Central memory CD8-positive, alpha-beta T cell (primary cell): ENCODE data around the gene DPYD.

Experiments used
- ATAC-seq: fragments of 150-1000 bp; cut with Tn5 transposase; replicated peaks from 2 replicates; pipeline ENCODE4 v1.10.0; 2022; ENCODE audit warnings: mild to moderate bottlenecking, moderate FRiP score, moderate number of reproducible peaks; ENCODE audit not compliant: poor library complexity, severe bottlenecking; ENCODE audit errors: extremely low read depth
- DNase-seq, 2 donors: peaks; one replicate each; pipeline ENCODE4 v3.0.0; 2021; ENCODE audit warnings: low spot score in 2 of 2
- H3K27ac Mint-ChIP-seq: one replicate; pipeline ENCODE4 v1.8.0; 2022; ENCODE audit warnings: low read depth, mild to moderate bottlenecking, moderate library complexity, mixed read lengths
- H3K27me3 Mint-ChIP-seq: one replicate; pipeline ENCODE4 v1.8.0; 2022; ENCODE audit warnings: mixed read lengths
- H3K36me3 Mint-ChIP-seq: one replicate; pipeline ENCODE4 v1.8.0; 2022; ENCODE audit warnings: mild to moderate bottlenecking, moderate library complexity, mixed read lengths; ENCODE audit not compliant: insufficient read depth
- H3K4me1 Mint-ChIP-seq: one replicate; pipeline ENCODE4 v1.8.0; 2022; ENCODE audit warnings: mixed read lengths
- H3K4me3 Mint-ChIP-seq: one replicate; pipeline ENCODE4 v1.8.0; 2022; ENCODE audit warnings: mild to moderate bottlenecking, moderate library complexity, mixed read lengths
- H3K9me3 Mint-ChIP-seq: one replicate; pipeline ENCODE4 v1.8.0; 2022; ENCODE audit warnings: mixed read lengths

DPYD gene

DNA sequence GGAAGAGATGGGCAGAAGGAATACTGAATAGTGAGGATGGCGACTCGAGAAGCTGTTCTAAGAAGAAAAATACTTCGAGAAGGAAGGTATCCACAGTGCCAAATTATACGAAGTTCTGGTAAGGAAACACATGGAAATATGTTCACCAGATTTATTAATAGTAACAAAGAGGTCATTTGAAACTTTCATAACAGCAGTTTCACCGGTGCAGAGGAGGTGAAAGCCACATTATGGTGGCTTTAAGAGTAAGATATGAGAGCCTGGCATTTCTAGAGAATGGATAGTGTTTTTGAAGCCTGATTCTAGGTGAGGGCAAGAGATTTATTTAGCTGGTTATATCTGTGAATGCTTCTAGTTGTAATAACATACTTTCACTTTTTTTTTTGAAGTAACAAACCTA lies 56.2 kb downstream of the DPYD start:
- H3K4me1 Mint-ChIP-seq, result peaks cover 31% of the 10 kb centered on the region
- DNase-seq (no peak), ATAC-seq (no peak)
- H3K36me3 Mint-ChIP-seq, result no peaks in the 10 kb centered on the region
- H3K27ac Mint-ChIP-seq, result no peak overlapping the region
- no peaks in the 10 kb centered on the region for H3K9me3 Mint-ChIP-seq
- no peaks in the 10 kb centered on the region for H3K27me3 Mint-ChIP-seq
- H3K4me3 Mint-ChIP-seq, result no peak overlapping the region

DNA sequence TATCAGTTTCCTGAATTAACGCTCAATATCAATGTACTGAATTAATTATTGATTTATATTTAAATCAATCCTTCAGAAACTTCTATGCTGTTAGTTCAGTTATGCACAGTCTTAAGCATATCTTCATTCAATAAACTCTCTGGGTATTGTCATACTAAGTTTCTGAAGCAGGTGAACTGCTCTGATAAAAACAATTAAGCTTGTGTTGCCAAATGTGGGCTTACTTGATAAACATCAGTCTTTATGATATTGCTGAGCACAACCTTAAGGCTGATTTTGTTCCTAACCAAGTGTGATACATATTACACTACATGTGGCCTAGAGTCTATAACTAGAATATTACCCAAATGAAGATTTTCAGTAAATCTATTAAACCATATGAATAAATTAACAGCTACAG lies 67.6 kb downstream of the DPYD start:
- no peaks in the 10 kb centered on the region for H3K27me3 Mint-ChIP-seq
- no peak overlapping the region for H3K27ac Mint-ChIP-seq
- ATAC-seq, result no peak
- peaks cover 1% of the 10 kb centered on the region for H3K36me3 Mint-ChIP-seq
- H3K4me1 Mint-ChIP-seq, result peaks cover 24% of the 10 kb centered on the region
- no peak overlapping the region for H3K4me3 Mint-ChIP-seq
- H3K9me3 Mint-ChIP-seq, result no peaks in the 10 kb centered on the region
- no peak for DNase-seq

DNA sequence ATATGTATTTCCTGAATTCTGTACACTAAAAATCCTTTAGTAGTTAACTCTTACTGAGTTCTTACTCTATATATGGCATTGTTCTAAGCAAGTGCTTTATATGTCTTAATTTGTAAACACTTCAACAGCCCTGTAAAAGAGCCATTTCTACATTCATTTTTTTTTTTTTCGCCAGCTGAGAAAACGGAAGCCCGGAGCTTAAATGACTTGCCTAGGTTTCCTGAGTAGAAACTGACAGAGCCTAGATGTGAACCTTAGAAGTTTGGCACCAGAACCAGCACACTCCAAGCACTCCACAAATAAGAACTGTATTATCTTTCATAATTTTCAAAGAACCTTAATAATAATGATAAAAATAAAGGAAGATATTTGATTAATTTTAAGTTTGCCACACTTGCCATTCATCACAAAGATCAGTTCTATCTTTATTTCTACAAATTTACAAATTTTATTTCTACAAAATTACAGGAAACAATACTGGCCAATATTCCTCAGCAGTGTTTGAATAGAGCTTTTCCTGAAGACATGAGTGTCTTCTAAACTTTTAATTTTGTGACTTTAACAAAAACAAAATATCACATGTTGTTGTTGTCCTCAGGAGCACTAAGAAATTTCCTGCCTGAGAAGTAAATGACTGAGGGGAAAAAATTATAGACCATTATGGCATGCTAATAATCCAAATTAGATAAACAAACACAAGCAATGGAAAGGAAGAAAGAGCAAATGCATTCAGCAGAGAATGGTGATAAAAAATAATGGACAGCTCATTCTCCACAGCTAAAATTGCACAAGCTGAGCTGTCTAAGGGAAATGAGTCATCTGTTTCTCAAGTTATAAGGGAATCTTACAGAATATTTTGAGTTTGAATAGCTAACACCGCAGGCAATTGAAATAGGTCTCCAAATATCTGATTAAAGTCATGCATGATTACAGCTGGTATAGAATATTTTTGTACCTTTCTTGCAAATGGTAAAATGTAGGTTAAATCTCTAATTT lies 71.2 kb downstream of the DPYD start:
- peaks cover 9% of the 10 kb centered on the region for H3K4me1 Mint-ChIP-seq
- H3K36me3 Mint-ChIP-seq, result peaks cover 1% of the 10 kb centered on the region
- no peak overlapping the region for H3K27ac Mint-ChIP-seq
- H3K4me3 Mint-ChIP-seq, result no peak overlapping the region
- H3K9me3 Mint-ChIP-seq, result no peaks in the 10 kb centered on the region
- ATAC-seq (no peak), DNase-seq (no peak)
- no peaks in the 10 kb centered on the region for H3K27me3 Mint-ChIP-seq

GRCh38 chr1:97845805-97846204 lies 75.0 kb downstream of the DPYD start:
- Mint-ChIP-seq H3K27me3 (no peaks in the 10 kb centered on the region), H3K27ac (no peak overlapping the region), H3K4me3 (no peak overlapping the region), H3K4me1 (peaks cover 12% of the 10 kb centered on the region), H3K36me3 (peaks cover 1% of the 10 kb centered on the region), H3K9me3 (no peaks in the 10 kb centered on the region)
- no peak for DNase-seq
- no peak for ATAC-seq

DNA sequence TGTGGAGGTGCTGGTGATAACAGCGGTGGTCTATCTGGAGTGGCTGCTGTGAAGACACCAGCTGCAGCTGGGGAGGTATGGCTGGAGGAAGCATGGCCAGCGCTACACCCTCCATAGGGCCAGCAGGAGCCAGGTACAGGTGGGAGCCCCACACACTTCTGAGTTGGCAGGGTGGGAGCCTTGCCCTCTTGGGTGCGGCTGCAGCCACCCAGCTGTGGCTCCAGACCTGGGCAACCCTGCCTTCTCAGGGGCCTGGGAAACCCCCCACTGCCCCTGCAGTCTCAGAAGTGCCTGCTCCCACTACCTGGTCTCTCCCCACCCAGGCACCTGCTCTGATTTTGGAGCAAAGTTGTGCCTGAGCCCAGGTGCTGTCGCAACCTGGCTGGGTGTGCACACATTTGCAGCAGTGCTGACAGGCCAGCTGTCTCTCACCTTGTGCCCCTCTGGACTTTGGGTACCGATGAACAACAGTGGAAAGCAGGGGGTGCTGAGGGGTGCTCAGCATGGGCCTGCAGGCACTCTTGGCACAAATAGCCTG lies 76.2 kb downstream of the DPYD start:
- no peak for ATAC-seq

DNA sequence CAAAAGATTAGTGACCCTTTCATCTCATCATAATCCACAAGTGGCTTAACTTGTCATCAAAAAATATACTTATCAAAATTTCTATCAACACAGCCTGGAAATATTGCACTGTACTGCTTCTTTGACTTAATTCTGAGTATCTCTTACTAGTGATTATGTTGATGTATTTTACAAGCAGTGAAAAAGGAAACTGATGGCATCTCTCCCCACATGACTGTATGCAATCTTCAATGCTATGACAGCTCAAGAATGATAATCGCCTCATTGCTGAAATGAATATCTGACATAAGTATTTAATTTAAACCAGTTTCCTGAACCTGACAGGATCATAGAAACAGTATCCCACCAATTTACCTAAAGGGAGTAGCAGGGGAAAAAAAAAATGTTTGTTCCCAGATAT lies 79.5 kb downstream of the DPYD start:
- ATAC-seq, result no peak
- H3K27me3 Mint-ChIP-seq, result no peaks in the 10 kb centered on the region
- no peak overlapping the region for H3K27ac Mint-ChIP-seq
- H3K36me3 Mint-ChIP-seq, result no peaks in the 10 kb centered on the region
- no peak overlapping the region for H3K4me3 Mint-ChIP-seq
- no peaks in the 10 kb centered on the region for H3K9me3 Mint-ChIP-seq
- DNase-seq, result no peak
- peaks cover 6% of the 10 kb centered on the region for H3K4me1 Mint-ChIP-seq

More for the DNA sequence above, 76.2 kb downstream of the DPYD start:
- Mint-ChIP-seq H3K27ac (no peak overlapping the region), H3K27me3 (no peaks in the 10 kb centered on the region), H3K9me3 (no peaks in the 10 kb centered on the region), H3K36me3 (no peaks in the 10 kb centered on the region), H3K4me1 (peaks cover 7% of the 10 kb centered on the region), H3K4me3 (no peak overlapping the region)
- no peak for DNase-seq

- Mint-ChIP-seq H3K27ac (no peak overlapping the region), H3K4me3 (no peak overlapping the region), H3K4me1 (no peaks in the 10 kb centered on the region), H3K9me3 (no peaks in the 10 kb centered on the region), H3K36me3 (no peaks in the 10 kb centered on the region), H3K27me3 (no peaks in the 10 kb centered on the region)
- DNase-seq (no peak), ATAC-seq (no peak)
Measured at GRCh38 chr1:97837161-97837560, 83.7 kb downstream of the DPYD start.

DNA sequence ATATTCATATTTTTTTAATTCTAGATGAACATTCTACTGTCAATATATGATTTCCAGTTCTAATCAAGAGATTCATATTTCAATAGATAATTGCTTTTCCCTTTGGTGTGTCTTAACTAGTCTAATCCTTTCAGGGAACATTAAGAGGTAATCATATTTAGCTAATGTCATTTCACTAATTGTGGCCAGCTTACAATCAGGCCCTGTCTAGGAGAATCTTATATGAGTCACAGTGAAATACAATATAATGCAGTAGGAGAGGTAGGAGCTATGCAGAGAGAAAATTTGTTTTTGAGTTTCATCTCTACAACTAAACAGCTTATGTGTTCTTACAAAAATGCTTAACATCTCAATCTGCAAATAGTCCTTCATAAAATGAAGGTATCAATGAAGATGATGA lies 85.9 kb downstream of the DPYD start:
- Mint-ChIP-seq H3K4me3 (no peak overlapping the region), H3K27ac (no peak overlapping the region), H3K36me3 (no peaks in the 10 kb centered on the region), H3K27me3 (no peaks in the 10 kb centered on the region), H3K9me3 (no peaks in the 10 kb centered on the region), H3K4me1 (no peaks in the 10 kb centered on the region)
- ATAC-seq (no peak), DNase-seq (no peak)

- no peak overlapping the region for H3K27ac Mint-ChIP-seq
- no peaks in the 10 kb centered on the region for H3K9me3 Mint-ChIP-seq
- ATAC-seq, result no peak
- no peaks in the 10 kb centered on the region for H3K27me3 Mint-ChIP-seq
- H3K36me3 Mint-ChIP-seq, result no peaks in the 10 kb centered on the region
- no peak for DNase-seq
- H3K4me1 Mint-ChIP-seq, result no peaks in the 10 kb centered on the region
- H3K4me3 Mint-ChIP-seq, result no peak overlapping the region
Measured at GRCh38 chr1:97833881-97834280, 87.0 kb downstream of the DPYD start.

- no peak for ATAC-seq
- DNase-seq, result no peak
- Mint-ChIP-seq H3K36me3 (no peaks in the 10 kb centered on the region), H3K4me3 (no peak overlapping the region), H3K4me1 (no peaks in the 10 kb centered on the region), H3K9me3 (no peaks in the 10 kb centered on the region), H3K27me3 (no peaks in the 10 kb centered on the region), H3K27ac (no peak overlapping the region)
Measured at GRCh38 chr1:97832481-97832880, 88.4 kb downstream of the DPYD start.

GRCh38 chr1:97827887-97828286 lies 92.9 kb downstream of the DPYD start:
- no peaks in the 10 kb centered on the region for H3K36me3 Mint-ChIP-seq
- H3K27ac Mint-ChIP-seq, result no peak overlapping the region
- ATAC-seq (no peak), DNase-seq (no peak)
- no peaks in the 10 kb centered on the region for H3K9me3 Mint-ChIP-seq
- H3K27me3 Mint-ChIP-seq, result no peaks in the 10 kb centered on the region
- H3K4me1 Mint-ChIP-seq, result peaks cover 6% of the 10 kb centered on the region
- no peak overlapping the region for H3K4me3 Mint-ChIP-seq

DNA sequence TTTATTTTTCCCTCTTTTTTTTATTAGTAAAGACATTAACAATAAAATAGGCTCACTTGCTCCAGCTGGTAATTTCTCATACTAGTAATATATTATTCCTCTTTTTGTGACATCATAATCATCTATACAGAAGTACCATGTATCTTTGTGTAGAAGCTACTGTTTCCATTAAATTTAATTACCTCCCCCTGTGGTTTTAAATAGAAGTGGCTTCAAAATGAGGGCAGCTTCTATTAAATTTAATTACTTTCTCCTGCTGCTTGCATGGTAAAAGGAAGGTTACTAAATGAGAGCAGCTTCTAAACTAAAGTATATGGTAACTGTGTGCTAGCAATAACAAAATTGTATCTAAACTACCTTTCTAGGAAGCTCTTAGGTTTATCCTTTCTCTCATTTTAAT lies 94.0 kb downstream of the DPYD start:
- DNase-seq (no peak), ATAC-seq (no peak)
- Mint-ChIP-seq H3K27me3 (no peaks in the 10 kb centered on the region), H3K4me3 (no peak overlapping the region), H3K9me3 (no peaks in the 10 kb centered on the region), H3K4me1 (peaks cover 6% of the 10 kb centered on the region), H3K36me3 (no peaks in the 10 kb centered on the region), H3K27ac (no peak overlapping the region)

- no peak for DNase-seq
- Mint-ChIP-seq H3K4me3 (no peak overlapping the region), H3K27me3 (no peaks in the 10 kb centered on the region), H3K9me3 (no peaks in the 10 kb centered on the region), H3K4me1 (peaks cover 6% of the 10 kb centered on the region), H3K27ac (no peak overlapping the region), H3K36me3 (no peaks in the 10 kb centered on the region)
- ATAC-seq, result no peak
Measured at GRCh38 chr1:97824624-97825023, 96.2 kb downstream of the DPYD start.
